ENCODE measurements around the gene IGSF8. TPM values are rescaled to one million over a fixed set of nuclear protein-coding genes. Genes with fewer than 3 reads are reported as not detected.
"Not testable (repeated sequence)": the region's sequence is repeated elsewhere in the genome, so short reads cannot be mapped to it uniquely, and the experiment has no call there.

IGSF8 gene
- total and polyA plus RNA-seq, 2 of the 8 experiments (the other 6 are each of a cell fraction or from before 2014, with no cell fraction given), result 69.6 to 132 TPM

DNA sequence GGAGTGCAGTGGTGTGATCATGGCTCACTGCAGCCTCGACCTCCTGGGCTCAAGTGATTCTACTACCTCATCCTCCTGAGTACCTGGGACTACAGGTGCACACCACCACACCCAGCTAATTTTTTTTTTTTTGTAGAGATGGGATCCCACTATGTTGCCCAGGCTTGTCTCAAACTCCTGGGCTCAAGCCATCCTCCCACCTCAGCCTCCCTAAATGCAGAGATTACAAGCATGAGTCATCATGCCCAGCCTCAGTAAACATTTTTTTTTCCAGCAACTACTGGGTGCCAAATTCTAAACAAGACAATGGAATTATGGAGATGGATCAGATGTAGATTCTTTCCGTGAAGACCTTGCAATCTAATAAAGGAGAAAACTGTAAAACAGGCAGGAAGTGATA is 48.2 kb downstream of the IGSF8 start:
- H3K27me3 ChIP-seq (replicated peaks in 1 of 4; ENCODE audit: control insufficient read depth in 3 of 4, extremely low read depth in 1 of 4, insufficient read depth in 3 of 4, low read length in 3 of 4); H3K36me3 ChIP-seq (ENCODE audit: control insufficient read depth in 2 of 4, insufficient read depth in 4 of 4, low read length in 3 of 4); H2BK5ac ChIP-seq (ENCODE audit: low read depth, low read length); H3K18ac ChIP-seq (ENCODE audit: extremely low read depth, low read length); H4K8ac ChIP-seq (ENCODE audit: extremely low read depth, insufficient read depth, low read length); H2AK5ac ChIP-seq (ENCODE audit: low read depth, low read length); H2BK20ac ChIP-seq (ENCODE audit: low read length); H3K4me3 ChIP-seq (ENCODE audit: extremely low read depth in 1 of 4, insufficient read depth in 2 of 4, low read depth in 3 of 4, low read length in 4 of 4); H3K27ac ChIP-seq (ENCODE audit: low read depth, low read length); H2BK15ac ChIP-seq (ENCODE audit: low read length); H2AFZ ChIP-seq (ENCODE audit: low read length); H2BK120ac ChIP-seq (replicated peaks; ENCODE audit: low read depth, low read length); H3K9ac ChIP-seq (replicated peaks in 1 of 4; ENCODE audit: extremely low read depth in 1 of 4, low read depth in 3 of 4, low read length in 3 of 4); H3K79me2 ChIP-seq (ENCODE audit: control insufficient read depth in 1 of 2, insufficient read depth in 2 of 2, low read length in 2 of 2); H3K56ac ChIP-seq (replicated peaks; ENCODE audit: insufficient read length, low read depth, low read length); H3K23me2 ChIP-seq (ENCODE audit: low read depth, low read length); H4K91ac ChIP-seq (replicated peaks; ENCODE audit: insufficient read length, low read length); H4K20me1 ChIP-seq (replicated peaks in 1 of 2; ENCODE audit: control insufficient read depth in 1 of 2, insufficient read depth in 2 of 2, low read length in 2 of 2); H3K4ac ChIP-seq (replicated peaks; ENCODE audit: insufficient read length, low read depth, low read length); H3K23ac ChIP-seq (ENCODE audit: insufficient read length); H2BK12ac ChIP-seq (ENCODE audit: low read depth, low read length); H4K5ac ChIP-seq (ENCODE audit: insufficient read length, low read depth, low read length); H3K79me1 ChIP-seq (ENCODE audit: low read depth, low read length); H3K9me3 ChIP-seq (ENCODE audit: insufficient read depth in 2 of 2, low read depth in 1 of 2, low read length in 1 of 2); DNase-seq (ENCODE audit: low read depth in 1 of 2, low spot score in 2 of 2); H3K4me2 ChIP-seq (ENCODE audit: insufficient read depth in 1 of 2, low read depth in 2 of 2, low read length in 2 of 2); H3K14ac ChIP-seq (ENCODE audit: insufficient read length); FAIRE-seq: not testable (repeated sequence)
- CTCF ChIA-PET (ENCODE audit: partially characterized antibody), result interaction anchor here (0.6 to 50.1 kb wide), 3 partner anchors 7 to 251 kb away, joined by 3 to 1874 read pairs (median 1874); partner anchors contain the start of genes IGSF8, KCNJ10 and KCNJ9
- POLR2A ChIA-PET (ENCODE audit: partially characterized antibody), result interaction anchor here (0.6 to 1.8 kb wide), 3 partner anchors 9 to 32 kb away, joined by 3 to 4 read pairs (median 4); no protein-coding TSS in a partner anchor
- WGBS, 2 experiments (ENCODE audit: extremely low coverage in 1 of 2, insufficient coverage in 1 of 2, insufficient read length in 1 of 2, insufficient replicate concordance in 2 of 2, low coverage in 1 of 2, low lambda C conversion rate in 2 of 2, missing lambda C conversion rate in 1 of 2), result 79% methylated on average over 2 of the region's 2 CpGs; no CpG with 5 or more reads in 1 of the 2 experiments
- H3K4me1 ChIP-seq (replicated peaks in 1 of 4; ENCODE audit: control insufficient read depth in 3 of 4, insufficient read depth in 4 of 4, low read length in 3 of 4), result peaks cover 10 to 24% (median 16%) of the 10 kb centered on the region in 4 experiments

All from H1 (cell line).